HepG2 (cell line): ENCODE results near the gene PGP. TPM values are rescaled to one million over a fixed set of nuclear protein-coding genes. Genes with fewer than 3 reads are reported as not detected.
A peak's percentile ranks its signal among the peaks of the same experiment; 100 is the strongest.

Experiments
- ATAC-seq: fragments of 200-7000 bp; cut with Tn5 transposase; 3 replicates; pipeline ENCODE4 v1.9.1; 2020; ENCODE audit warnings: mild to moderate bottlenecking, moderate library complexity
- BruUV-seq: library from RNA; stranded (reverse); fragments of 400-500 nt; replicated peaks from 2 replicates; lab custom pipeline; 2021; lab: Mats Ljungman, UMichigan
- CTCF ChIA-PET: fragments of 300-600 bp; formaldehyde crosslinking; extraction: SDS; loops from one replicate; lab custom pipeline; 2021; ENCODE audit warnings: low total read pairs, inconsistent platforms, low intra/inter-chr PET ratio; lab: Yijun Ruan, JAX
- POLR2A ChIA-PET: fragments of 350-600 bp; sonication (Branson Sonifier 250); formaldehyde crosslinking; loops from one replicate; lab custom pipeline; 2020; ENCODE audit warnings: antibody characterized with exemption, inconsistent platforms; lab: Yijun Ruan, JAX
- DNase-seq: peaks from one replicate; pipeline ENCODE4 v3.0.0-alpha.2; 2015; ENCODE audit warnings: low spot score
- FAIRE-seq: peaks from 3 replicates; lab custom pipeline; 2011; peaks lifted over from hg19 to GRCh38; lab: Jason Lieb, UNC
- H2AFZ ChIP-seq: one replicate; pipeline ENCODE4 v1.6.1; 2011; ENCODE audit warnings: low read length, inconsistent platforms
- H3K27ac ChIP-seq: fragments of 300-600 bp; 3 replicates; pipeline ENCODE4 v1.8.0; 2011; ENCODE audit warnings: mixed run types, mild to moderate bottlenecking, mixed read lengths, low read length, inconsistent platforms; ENCODE audit not compliant: insufficient read depth; ENCODE audit errors: extremely low read length
- H3K27me3 ChIP-seq, 2 experiments: fragments of 200-600 bp in 1 of 2; 2 replicates in 1 of 2; 3 replicates in 1 of 2; pipeline versions ENCODE4 v1.6.0 to v1.8.0; 2011; ENCODE audit warnings: low read length in 2 of 2, mild to moderate bottlenecking in 2 of 2, moderate library complexity in 2 of 2, inconsistent platforms in 1 of 2; ENCODE audit not compliant: insufficient read depth in 2 of 2, control insufficient read depth in 1 of 2
- H3K36me3 ChIP-seq, 2 experiments: fragments of 200-600 bp in 1 of 2; replicated peaks in 1 of 2; 2 replicates in 1 of 2; 3 replicates in 1 of 2; pipeline versions ENCODE4 v1.5.1 to v1.8.0; 2011; ENCODE audit warnings: low read length in 2 of 2, inconsistent platforms in 1 of 2; ENCODE audit not compliant: insufficient read depth in 2 of 2, control insufficient read depth in 1 of 2
- H3K4me1 ChIP-seq: 2 replicates; pipeline ENCODE4 v1.5.1; 2012; ENCODE audit warnings: low read length, inconsistent platforms; ENCODE audit not compliant: insufficient read depth
- H3K4me2 ChIP-seq: 2 replicates; pipeline ENCODE4 v1.6.0; 2011; ENCODE audit warnings: low read depth, low read length, inconsistent platforms
- H3K4me3 ChIP-seq, 3 experiments: fragments of 200-600 bp in 1 of 3; sonication (generic), shearing (Covaris generic) in 1 of 3; replicated peaks in 1 of 3; 2 replicates each; pipeline ENCODE4 v1.5.1; 2011 to 2016; ENCODE audit warnings: low read length in 3 of 3, inconsistent platforms in 2 of 3, low read depth in 2 of 3, mild to moderate bottlenecking in 2 of 3, control low read depth in 1 of 3, mixed read lengths in 1 of 3; ENCODE audit not compliant: insufficient read depth in 1 of 3
- H3K79me2 ChIP-seq: one replicate; pipeline ENCODE4 v1.6.1; 2011; ENCODE audit warnings: low read length, inconsistent platforms; ENCODE audit not compliant: insufficient read depth
- H3K9ac ChIP-seq: 2 replicates; pipeline ENCODE4 v1.6.0; 2011; ENCODE audit warnings: mild to moderate bottlenecking, low read depth, low read length, inconsistent platforms; ENCODE audit not compliant: insufficient read depth
- H3K9me3 ChIP-seq: 2 replicates; pipeline ENCODE4 v1.5.1; 2012; ENCODE audit warnings: mild to moderate bottlenecking, low read length
- H4K20me1 ChIP-seq: 2 replicates; pipeline ENCODE4 v1.6.0; 2011; ENCODE audit warnings: inconsistent platforms, mild to moderate bottlenecking, low read length, moderate library complexity; ENCODE audit not compliant: insufficient read depth
- AGO2 ChIP-seq: fragments of 200-400 bp; formaldehyde crosslinking; optimal IDR thresholded peaks from 2 replicates; pipeline ENCODE3; 2017; ENCODE audit warnings: mild to moderate bottlenecking, low read depth, low read length, moderate library complexity
- MZF1 ChIP-seq: sonication (generic); formaldehyde crosslinking; IDR thresholded peaks from 2 replicates; pipeline ENCODE4 v1.8.1; 2023; ENCODE audit warnings: mild to moderate bottlenecking, missing genetic modification reagents, borderline replicate concordance
- PBX3 ChIP-seq: sonication (generic); formaldehyde crosslinking; IDR thresholded peaks from 2 replicates; pipeline ENCODE4 v1.8.1; 2023; ENCODE audit warnings: missing genetic modification reagents, inconsistent platforms, borderline replicate concordance
- POLR2G ChIP-seq: fragments of 200-400 bp; formaldehyde crosslinking; IDR thresholded peaks from 2 replicates; pipeline ENCODE4 v1.6.1; 2018; ENCODE audit warnings: mild to moderate bottlenecking, low read depth, low read length, moderate library complexity
- PRDM15 ChIP-seq: sonication (generic); formaldehyde crosslinking; IDR thresholded peaks from 2 replicates; pipeline ENCODE4 v1.4.0; 2020; ENCODE audit warnings: missing genetic modification reagents
- SATB2 ChIP-seq: sonication (generic); formaldehyde crosslinking; IDR thresholded peaks from 2 replicates; pipeline ENCODE4 v1.5.0; 2020; ENCODE audit warnings: missing genetic modification reagents
- TBP ChIP-seq: sonication (generic); formaldehyde crosslinking; IDR thresholded peaks from 2 replicates; pipeline ENCODE4 v1.5.0; 2020; ENCODE audit warnings: missing genetic modification reagents
- TEF ChIP-seq: sonication (generic); formaldehyde crosslinking; IDR thresholded peaks from 2 replicates; pipeline ENCODE4 v1.5.0; 2020; ENCODE audit warnings: missing genetic modification reagents
- ZBTB39 ChIP-seq: sonication (generic); formaldehyde crosslinking; IDR thresholded peaks from 2 replicates; pipeline ENCODE4 v1.5.0; 2020; ENCODE audit warnings: missing genetic modification reagents
- ZNF747 ChIP-seq: sonication (generic); formaldehyde crosslinking; IDR thresholded peaks from 2 replicates; pipeline ENCODE4 v1.8.1; 2023; ENCODE audit warnings: missing genetic modification reagents, mild to moderate bottlenecking, borderline replicate concordance
- ZNF772 ChIP-seq: sonication (generic); formaldehyde crosslinking; IDR thresholded peaks from 2 replicates; pipeline ENCODE4 v1.5.0; 2020; ENCODE audit warnings: mild to moderate bottlenecking, missing genetic modification reagents
- WGBS: methylation state at CpG from one replicate; pipeline ENCODE4 v1.1.6; 2017; ENCODE audit warnings: low lambda C conversion rate; 5-methylcytosine and 5-hydroxymethylcytosine counted together
- in situ Hi-C: cut with HindIII; loops from 2 replicates; pipeline ENCODE4 v1.10.0; 2017; ENCODE audit warnings: low pct_unique_long_range_greater_than_20kb; ENCODE audit not compliant: extremely low pct_ligation_motif_present
- intact Hi-C: fragments of 100-400 bp; cut with micrococcal nuclease; formaldehyde crosslinking; loops from one replicate; pipeline ENCODE4 v1.10.0; 2022; ENCODE audit not compliant: unreplicated experiment
- polyA plus RNA-seq, 8 experiments: library from polyadenylated mRNA; depleted of rRNA in 3 of 8; stranded (reverse) in 7 of 8; unstranded in 1 of 8; fragments of >200 nt; fragmentation: Illumina TruSeq in 4 of 8; extraction: Trizol in 4 of 8; gene quantifications; 2 replicates each; pipeline versions ENCODE4 v1.2.1 to v1.2.3, GENCODE V29; 2011 to 2016; ENCODE audit warnings: low read depth in 4 of 8, missing spikeins in 1 of 8, mixed read lengths in 1 of 8; ENCODE audit not compliant: insufficient read depth in 1 of 8
- total RNA-seq, 5 experiments: library from RNA; depleted of rRNA; stranded (reverse); fragments of >200 nt; fragmentation: Illumina TruSeq; extraction: Trizol; gene quantifications; 2 replicates each; pipeline ENCODE4 v1.2.3, GENCODE V29; 2016; ENCODE audit warnings: low read depth in 1 of 5

The PGP gene
- total and polyA plus RNA-seq, 2 of the 13 experiments (the other 11 are each of a cell fraction or from before 2014, with no cell fraction given): 7.3 to 18.3 TPM

GRCh38 chr16:2179576-2179975 lies 35.1 kb downstream of the PGP start:
- H3K9me3 ChIP-seq: no peaks in the 10 kb centered on the region
- H3K4me1 ChIP-seq: peaks cover 17% of the 10 kb centered on the region
- intact Hi-C loops: no loop called here
- H3K4me3 ChIP-seq: no peak overlapping the region
- ATAC-seq (no peak), FAIRE-seq (no peak), DNase-seq (no peak)
- H3K36me3 ChIP-seq: peaks cover 6 to 13% of the 10 kb centered on the region in 2 experiments; a peak in 2 of 5 replicates
- 100% methylated on average over 2 of the region's 31 CpGs for WGBS
- no peak overlapping the region for H3K9ac ChIP-seq
- no peak overlapping the region for H3K4me2 ChIP-seq
- no peak overlapping the region for H3K27ac ChIP-seq
- H2AFZ ChIP-seq: no peak overlapping the region
- H3K27me3 ChIP-seq: no peaks in the 10 kb centered on the region
- in situ Hi-C loops: no loop called here
- BruUV-seq: no TSS peak
- H4K20me1 ChIP-seq: no peaks in the 10 kb centered on the region
- no peak for TF ChIP-seq ZNF747 (CRISPR knock-in tag)
- no peak for TF ChIP-seq ZNF772
- no peak for TF ChIP-seq MZF1 (CRISPR knock-in tag)
- TF ChIP-seq POLR2G: 0 out of 2 replicates have a peak, but pooled peaks have one; percentile 32
- peak; percentile 17 for TF ChIP-seq AGO2
- no peaks in the 10 kb centered on the region for H3K79me2 ChIP-seq
- POLR2A ChIA-PET: no interaction called here
- CTCF ChIA-PET: no interaction called here

GRCh38 chr16:2179107-2179501 lies 35.5 kb downstream of the PGP start:
- H3K4me3 ChIP-seq: no peak overlapping the region
- TF ChIP-seq ZBTB39 (CRISPR knock-in tag): no peak
- no peak for TF ChIP-seq TBP (CRISPR knock-in tag)
- no peak for TF ChIP-seq SATB2 (CRISPR knock-in tag)
- TF ChIP-seq PRDM15: no peak
- TF ChIP-seq PBX3 (CRISPR knock-in tag): no peak
- no peak for TF ChIP-seq TEF (CRISPR knock-in tag)

More at GRCh38 chr16:2179107-2179501, 35.5 kb downstream of the PGP start:
- ChIA-PET CTCF (no interaction called here), POLR2A (no interaction called here)
- no peaks in the 10 kb centered on the region for H3K9me3 ChIP-seq
- H3K27me3 ChIP-seq: no peaks in the 10 kb centered on the region
- H3K36me3 ChIP-seq: peaks cover 7 to 18% of the 10 kb centered on the region in 2 experiments; a peak in 2 of 5 replicates
- intact Hi-C loops (no loop called here), in situ Hi-C loops (no loop called here)
- H2AFZ ChIP-seq: no peak overlapping the region
- WGBS: 97% methylated on average over 38 of the region's 50 CpGs
- no peak overlapping the region for H3K4me2 ChIP-seq
- DNase-seq: no peak
- H4K20me1 ChIP-seq: no peaks in the 10 kb centered on the region
- no peak for ATAC-seq
- no peak for FAIRE-seq
- no TSS peak for BruUV-seq
- no peak overlapping the region for H3K27ac ChIP-seq
- H3K79me2 ChIP-seq: no peaks in the 10 kb centered on the region
- H3K4me1 ChIP-seq: peaks cover 17% of the 10 kb centered on the region
- no peak overlapping the region for H3K9ac ChIP-seq
